Mesendoderm (in vitro differentiated cells): Measurements from ENCODE around the gene CDC26.

Experiments used
- DNase-seq: peaks from one replicate; pipeline ENCODE4 v3.0.0; 2013
- H2AK5ac ChIP-seq: 2 replicates; pipeline ENCODE4 v1.6.1; 2013; ENCODE audit warnings: low read length, inconsistent platforms
- H2BK120ac ChIP-seq: 2 replicates; pipeline ENCODE4 v1.6.1; 2013; ENCODE audit warnings: low read depth, mild to moderate bottlenecking, low read length, moderate library complexity, mixed read lengths
- H2BK15ac ChIP-seq: replicated peaks from 2 replicates; pipeline ENCODE4 v1.6.1; 2013; ENCODE audit warnings: low read depth, mild to moderate bottlenecking, moderate library complexity
- H2BK5ac ChIP-seq: 2 replicates; pipeline ENCODE4 v1.6.1; 2013; ENCODE audit warnings: low read length, inconsistent platforms
- H3K18ac ChIP-seq: 2 replicates; pipeline ENCODE4 v1.6.1; 2013; ENCODE audit warnings: mild to moderate bottlenecking, low read length, mixed read lengths
- H3K23ac ChIP-seq: one replicate; pipeline ENCODE4 v1.6.1; 2013; ENCODE audit warnings: low read length
- H3K27ac ChIP-seq: 2 replicates; pipeline ENCODE4 v1.5.1; 2013; ENCODE audit warnings: low read depth, mild to moderate bottlenecking, inconsistent platforms, low read length, moderate library complexity
- H3K27me3 ChIP-seq: 2 replicates; pipeline ENCODE4 v1.6.1; 2013; ENCODE audit warnings: low read length, control low read depth, mild to moderate bottlenecking, inconsistent platforms; ENCODE audit not compliant: insufficient read depth, poor library complexity
- H3K36me3 ChIP-seq: 2 replicates; pipeline ENCODE4 v1.6.1; 2013; ENCODE audit warnings: low read length, inconsistent platforms; ENCODE audit not compliant: control insufficient read depth, insufficient read depth
- H3K4ac ChIP-seq: one replicate; pipeline ENCODE4 v1.6.1; 2013; ENCODE audit warnings: low read depth, mild to moderate bottlenecking, low read length, moderate library complexity
- H3K4me1 ChIP-seq: 2 replicates; pipeline ENCODE4 v1.6.1; 2013; ENCODE audit warnings: low read depth, low read length, inconsistent platforms; ENCODE audit not compliant: control insufficient read depth
- H3K4me2 ChIP-seq: 2 replicates; pipeline ENCODE4 v1.6.1; 2013; ENCODE audit warnings: low read length
- H3K4me3 ChIP-seq: 2 replicates; pipeline ENCODE4 v1.5.1; 2013; ENCODE audit warnings: mild to moderate bottlenecking, low read length
- H3K56ac ChIP-seq: one replicate; pipeline ENCODE4 v1.6.1; 2013; ENCODE audit warnings: low read length
- H3K79me1 ChIP-seq: 2 replicates; pipeline ENCODE4 v1.6.1; 2013; ENCODE audit warnings: low read length, inconsistent platforms
- H3K79me2 ChIP-seq: 2 replicates; pipeline ENCODE4 v1.6.1; 2013; ENCODE audit warnings: mild to moderate bottlenecking, low read length; ENCODE audit not compliant: control insufficient read depth, insufficient read depth
- H3K9ac ChIP-seq: 2 replicates; pipeline ENCODE4 v1.6.1; 2013; ENCODE audit warnings: low read length, inconsistent platforms
- H4K5ac ChIP-seq: one replicate; pipeline ENCODE4 v1.6.1; 2013; ENCODE audit warnings: low read length
- H4K8ac ChIP-seq: one replicate; pipeline ENCODE4 v1.6.1; 2013; ENCODE audit warnings: low read depth, mild to moderate bottlenecking, control low read depth, low read length, moderate library complexity
- WGBS: extraction: QIAGEN DNeasy Blood & Tissue Kit; methylation state at CpG from one replicate; pipeline ENCODE4 v1.1.7; 2013; ENCODE audit warnings: low lambda C conversion rate, missing lambda C conversion rate; ENCODE audit not compliant: insufficient coverage; ENCODE audit errors: extremely low coverage; 5-methylcytosine and 5-hydroxymethylcytosine counted together

Gene CDC26

DNA sequence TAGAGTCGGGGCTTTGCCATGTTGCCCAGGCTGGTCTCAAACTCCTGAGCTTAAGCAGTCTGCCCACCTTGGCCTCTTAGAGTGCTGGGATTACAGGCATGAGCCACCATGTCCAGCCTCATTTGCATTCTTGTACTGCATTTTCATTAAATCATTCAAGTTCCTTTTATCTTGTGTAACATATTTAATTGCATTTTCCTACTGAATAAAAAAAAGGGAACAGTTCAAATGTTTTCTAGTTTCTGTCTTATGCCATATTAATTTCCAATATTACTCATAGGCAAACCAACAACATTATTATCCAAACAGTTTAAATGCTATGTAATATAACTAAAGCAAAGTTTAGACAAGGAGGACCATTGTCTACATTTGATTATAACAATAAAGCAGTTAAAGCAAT is 47.9 kb downstream of the CDC26 start:
- Histone ChIP-seq H2BK120ac (no peak overlapping the region), H2AK5ac (no peak overlapping the region), H3K4me1 (peaks cover 2% of the 10 kb centered on the region), H3K79me1 (peaks cover 6% of the 10 kb centered on the region), H4K5ac (no peak overlapping the region), H2BK5ac (no peak overlapping the region), H3K23ac (no peak overlapping the region), H3K27ac (no peak overlapping the region), H3K36me3 (no peaks in the 10 kb centered on the region), H3K79me2 (no peaks in the 10 kb centered on the region), H3K18ac (no peak overlapping the region), H3K27me3 (no peaks in the 10 kb centered on the region), H3K56ac (no peak overlapping the region), H4K8ac (no peak overlapping the region), H2BK15ac (no peak overlapping the region), H3K4me3 (no peak overlapping the region), H3K9ac (no peak overlapping the region), H3K4ac (no peak overlapping the region), H3K4me2 (no peak overlapping the region)
- no peak for DNase-seq
- no CpG with 5 or more reads among the region's 1 CpG for WGBS

DNA sequence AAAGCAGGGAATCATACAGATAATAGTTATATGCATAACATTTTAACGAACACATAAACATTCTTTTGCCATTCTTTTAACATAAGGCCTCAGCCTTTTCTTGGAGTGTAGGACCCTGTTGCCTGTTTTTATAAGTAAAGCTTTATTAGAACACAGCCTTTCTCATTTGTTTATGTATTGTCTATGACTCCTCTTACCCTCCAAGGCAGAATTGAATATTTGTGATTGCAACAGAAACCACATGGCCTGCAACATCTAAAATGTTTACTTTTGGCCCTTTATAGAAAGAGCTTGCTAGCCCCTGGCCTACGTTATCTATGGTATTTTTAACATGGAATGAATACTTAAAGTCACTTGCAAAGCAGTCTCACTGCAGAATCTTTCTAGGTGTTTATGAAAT is 51.4 kb downstream of the CDC26 start:
- Histone ChIP-seq H3K9ac (no peak overlapping the region), H3K36me3 (no peaks in the 10 kb centered on the region), H2BK15ac (no peak overlapping the region), H3K4me3 (no peak overlapping the region), H2AK5ac (no peak overlapping the region), H3K27ac (no peak overlapping the region), H3K79me2 (peaks cover 10% of the 10 kb centered on the region), H3K4me1 (peaks cover 6% of the 10 kb centered on the region), H4K5ac (no peak overlapping the region), H3K4ac (no peak overlapping the region), H2BK120ac (no peak overlapping the region), H4K8ac (no peak overlapping the region), H3K4me2 (no peak overlapping the region), H3K27me3 (no peaks in the 10 kb centered on the region), H3K18ac (no peak overlapping the region), H3K56ac (no peak overlapping the region), H3K23ac (no peak overlapping the region), H2BK5ac (no peak overlapping the region), H3K79me1 (peaks cover 17% of the 10 kb centered on the region)
- no peak for DNase-seq
- no CpG with 5 or more reads among the region's 2 CpGs for WGBS

DNA sequence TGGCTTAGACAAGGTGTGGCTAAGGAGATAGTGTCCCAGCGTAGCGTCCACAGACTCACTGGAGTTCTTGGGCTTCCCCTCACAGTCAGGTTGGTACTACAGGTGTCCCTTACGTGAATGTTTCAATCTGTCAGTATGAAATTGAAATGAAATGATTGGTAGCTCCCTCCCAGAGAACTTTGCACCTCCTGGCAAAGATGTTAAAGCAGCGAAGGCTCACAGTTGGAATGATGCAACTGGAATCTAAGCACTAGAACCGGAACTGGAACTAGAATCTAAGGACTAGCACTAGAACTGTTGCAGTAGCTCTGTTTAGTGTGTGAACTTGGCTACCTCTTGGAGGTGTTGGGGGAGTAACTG is 52.9 kb downstream of the CDC26 start:
- H3K79me2 ChIP-seq: peaks cover 10% of the 10 kb centered on the region
- peak overlapping the region; percentile 88 for H3K9ac ChIP-seq
- peak; percentile 15 for DNase-seq
- H3K4me3 ChIP-seq: peak overlapping the region; percentile 95
- H3K56ac ChIP-seq: peak overlapping the region; percentile 95
- H3K4me1 ChIP-seq: peaks cover 6% of the 10 kb centered on the region
- H3K18ac ChIP-seq: no peak overlapping the region
- peak overlapping the region; percentile 62 for H2AK5ac ChIP-seq
- H3K4ac ChIP-seq: no peak overlapping the region
- no CpG with 5 or more reads among the region's 5 CpGs for WGBS
- H3K79me1 ChIP-seq: peaks cover 17% of the 10 kb centered on the region
- H2BK120ac ChIP-seq: no peak overlapping the region
- H3K23ac ChIP-seq: no peak overlapping the region
- H2BK5ac ChIP-seq: no peak overlapping the region
- H3K4me2 ChIP-seq: peak overlapping the region; percentile 94
- no peak overlapping the region for H3K27ac ChIP-seq
- no peaks in the 10 kb centered on the region for H3K36me3 ChIP-seq
- no peaks in the 10 kb centered on the region for H3K27me3 ChIP-seq
- no peak overlapping the region for H4K5ac ChIP-seq
- H4K8ac ChIP-seq: no peak overlapping the region
- no peak overlapping the region for H2BK15ac ChIP-seq

DNA sequence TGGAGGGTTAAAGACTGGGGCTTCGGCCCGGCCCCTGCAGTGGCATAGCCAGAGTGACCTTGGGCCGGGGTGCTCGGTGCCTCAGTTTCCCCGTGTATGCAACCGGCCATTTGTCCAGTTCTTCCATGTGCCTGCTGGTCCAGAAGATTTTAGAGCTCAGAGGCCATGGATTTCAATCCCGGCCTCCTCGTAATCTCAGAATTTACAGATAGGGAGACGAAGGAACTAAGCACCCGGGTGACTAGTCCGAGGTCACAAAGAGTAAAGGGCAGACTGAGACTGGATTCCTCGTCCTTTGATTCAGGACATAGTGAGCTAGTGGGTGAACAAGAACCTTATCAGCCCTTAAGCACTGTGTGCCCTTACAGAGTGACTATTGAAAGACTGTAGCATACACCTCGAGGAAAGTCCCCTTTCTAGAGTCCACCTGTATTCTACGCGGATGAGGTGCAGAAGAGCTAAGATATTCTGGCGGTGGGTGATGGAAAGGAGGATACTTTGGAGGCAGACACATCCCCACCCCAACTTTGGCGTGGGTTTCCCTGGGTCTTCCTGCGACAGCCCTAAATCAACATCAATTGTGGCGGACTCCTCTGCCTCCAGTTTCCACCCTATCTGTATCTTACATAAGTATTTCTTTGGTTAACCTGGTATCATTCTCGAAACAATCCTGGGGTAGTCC is 53.4 kb downstream of the CDC26 start:
- peak; percentile 5 for DNase-seq

DNA sequence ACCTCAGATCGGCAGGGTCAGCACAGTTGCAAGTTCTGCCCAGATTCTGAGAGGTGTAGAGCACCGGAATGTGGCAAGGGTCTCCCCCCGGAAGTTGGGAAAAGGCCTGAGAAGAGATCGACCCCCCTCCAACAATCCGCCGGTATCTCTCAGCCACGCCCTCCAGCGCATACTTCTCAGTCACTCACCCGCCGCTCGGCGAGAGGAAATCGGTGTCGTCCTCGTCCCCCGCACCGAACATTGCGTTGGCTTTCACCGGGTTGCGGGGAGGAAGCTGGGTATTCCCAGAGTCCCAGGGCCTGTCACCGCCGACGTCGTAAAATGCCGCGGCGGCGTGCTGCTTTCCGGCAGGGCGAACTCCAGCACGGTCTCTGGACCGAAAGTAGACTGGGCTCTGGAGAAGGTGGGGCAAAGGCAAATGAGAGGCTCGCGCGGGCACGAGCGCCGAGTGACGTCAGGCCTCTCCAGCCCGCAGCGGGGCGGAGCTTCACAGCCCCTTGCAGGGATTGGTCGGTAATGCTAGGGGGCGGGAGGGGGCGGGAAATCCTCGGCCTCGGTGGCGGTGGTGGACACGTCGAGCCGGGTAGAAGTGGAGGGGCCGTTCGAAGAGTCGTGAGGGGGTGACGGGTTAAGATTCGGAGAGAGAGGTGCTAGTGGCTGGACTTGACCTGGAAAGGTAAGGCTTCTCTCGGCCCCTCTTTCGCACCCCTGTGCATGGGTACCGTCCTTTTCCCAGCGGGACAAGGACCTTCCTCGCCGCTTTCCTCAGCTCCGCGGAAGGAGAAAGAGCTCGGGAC is 54.2 kb downstream of the CDC26 start, which contains the start of the genes FKBP15 and SLC31A1:
FKBP15 (minus strand) TSS at position 275 of the 797 bp plus-strand sequence; CDS start at position 241, 34 bp downstream.
SLC31A1 (plus strand) TSS at position 542 of the 797 bp plus-strand sequence. CDS start 34,605 bp downstream, outside the sequence.
- Histone ChIP-seq H3K27ac (peak within 1 kb of the TSS; percentile 27), H3K56ac (peak within 1 kb of the TSS; percentile 97)
- WGBS: no CpG with 5 or more reads among the region's 65 CpGs

More for the DNA sequence above, 53.4 kb downstream of the CDC26 start:
- Histone ChIP-seq H3K4me3 (peak overlapping the region; percentile 95), H3K79me1 (peaks cover 17% of the 10 kb centered on the region), H3K56ac (peak overlapping the region; percentile 95), H3K36me3 (no peaks in the 10 kb centered on the region), H3K79me2 (peaks cover 10% of the 10 kb centered on the region), H3K4ac (no peak overlapping the region), H2BK120ac (no peak overlapping the region), H3K9ac (peak overlapping the region; percentile 88), H2BK5ac (no peak overlapping the region), H4K8ac (no peak overlapping the region), H3K18ac (no peak overlapping the region), H3K23ac (no peak overlapping the region), H3K27me3 (no peaks in the 10 kb centered on the region), H3K4me2 (peak overlapping the region; percentile 94), H3K27ac (peak overlapping the region; percentile 16), H2AK5ac (peak overlapping the region; percentile 62), H3K4me1 (peaks cover 6% of the 10 kb centered on the region), H2BK15ac (no peak overlapping the region), H4K5ac (no peak overlapping the region)
- WGBS: no CpG with 5 or more reads among the region's 20 CpGs

More for the DNA sequence above, 54.2 kb downstream of the CDC26 start, which contains the start of the genes FKBP15 and SLC31A1:
- no peak within 1 kb of the TSS for H4K5ac ChIP-seq
- no peak within 1 kb of the TSS for H2BK5ac ChIP-seq
- H3K27me3 ChIP-seq: no peaks in the 10 kb centered on the region
- peak within 1 kb of the TSS; percentile 94 for H3K4me2 ChIP-seq
- H3K4me3 ChIP-seq: peak within 1 kb of the TSS; percentile 95
- peak within 1 kb of the TSS; percentile 63 for H3K18ac ChIP-seq
- peaks cover 10% of the 10 kb centered on the region for H3K79me2 ChIP-seq
- no peaks in the 10 kb centered on the region for H3K36me3 ChIP-seq
- peaks cover 17% of the 10 kb centered on the region for H3K79me1 ChIP-seq
- H3K4ac ChIP-seq: no peak within 1 kb of the TSS
- H2AK5ac ChIP-seq: peak within 1 kb of the TSS; percentile 62
- H3K4me1 ChIP-seq: peaks cover 6% of the 10 kb centered on the region
- no peak within 1 kb of the TSS for H2BK120ac ChIP-seq
- no peak within 1 kb of the TSS for H2BK15ac ChIP-seq
- H3K23ac ChIP-seq: no peak within 1 kb of the TSS
- H3K9ac ChIP-seq: peak within 1 kb of the TSS; percentile 88
- H4K8ac ChIP-seq: no peak within 1 kb of the TSS
- DNase-seq: peak; percentile 99
